GM20000 (cell line): ENCODE measurements around the gene TRAF2.

Experiments used
- DNase-seq: peaks from one replicate; pipeline ENCODE4 v3.0.0; 2012; ENCODE audit warnings: low spot score
- CTCF ChIP-seq: IDR thresholded peaks from 2 replicates; pipeline ENCODE4 v1.5.1; 2012; ENCODE audit warnings: mild to moderate bottlenecking, control low read depth; ENCODE audit errors: extremely low read depth, missing control alignments

The TRAF2 gene

GRCh38 chr9:136936645-136937170, 50.4 kb downstream of the TRAF2 start:
- TF ChIP-seq CTCF = no peak
- no peak for DNase-seq

- no peak for DNase-seq
- no peak for TF ChIP-seq CTCF
These were observed 51.1 kb downstream of the TRAF2 start for GRCh38 chr9:136937186-136938001.

GRCh38 chr9:136939431-136939995, 53.2 kb downstream of the TRAF2 start:
- TF ChIP-seq CTCF = no peak
- no peak for DNase-seq

GRCh38 chr9:136939996-136940525, 53.7 kb downstream of the TRAF2 start:
- no peak for DNase-seq
- TF ChIP-seq CTCF = no peak

GRCh38 chr9:136940526-136941230, 54.4 kb downstream of the TRAF2 start:
- DNase-seq = no peak
- no peak for TF ChIP-seq CTCF

GRCh38 chr9:136941231-136942111, 55.2 kb downstream of the TRAF2 start:
- no peak for DNase-seq
- no peak for TF ChIP-seq CTCF
